Breast epithelium (tissue), 3 donors: ENCODE results near the gene SIK2.

ENCODE experiments used
- CTCF ChIP-seq, 3 donors: fragments of 450-650 bp; IDR thresholded peaks; one replicate each; pipeline ENCODE4 v1.5.1; 2016 to 2017; ENCODE audit warnings: antibody characterized with exemption in 3 of 3, mild to moderate bottlenecking in 3 of 3, moderate library complexity in 3 of 3
- POLR2AphosphoS5 ChIP-seq, 3 donors: sonication (generic); formaldehyde crosslinking; IDR thresholded peaks; one replicate each; pipeline ENCODE4 v1.6.1; 2017; ENCODE audit warnings: antibody characterized with exemption in 3 of 3

- TF ChIP-seq POLR2AphosphoS5 (IDR thresholded peaks at IDR 0.05): no peak
- TF ChIP-seq CTCF (IDR thresholded peaks at IDR 0.05): no peak
Observed at GRCh38 chr11:111641339-111642015, 39.2 kb downstream of the SIK2 start.
